ENCODE measurements around the gene DNER. TPM values are rescaled to one million over a fixed set of nuclear protein-coding genes. Genes with fewer than 3 reads are reported as not detected.
A peak's percentile ranks its signal among the peaks of the same experiment; 100 is the strongest.

Gene DNER
- total and polyA plus RNA-seq, 2 experiments from 2014 or later = 0.39 to 0.65 TPM

DNA sequence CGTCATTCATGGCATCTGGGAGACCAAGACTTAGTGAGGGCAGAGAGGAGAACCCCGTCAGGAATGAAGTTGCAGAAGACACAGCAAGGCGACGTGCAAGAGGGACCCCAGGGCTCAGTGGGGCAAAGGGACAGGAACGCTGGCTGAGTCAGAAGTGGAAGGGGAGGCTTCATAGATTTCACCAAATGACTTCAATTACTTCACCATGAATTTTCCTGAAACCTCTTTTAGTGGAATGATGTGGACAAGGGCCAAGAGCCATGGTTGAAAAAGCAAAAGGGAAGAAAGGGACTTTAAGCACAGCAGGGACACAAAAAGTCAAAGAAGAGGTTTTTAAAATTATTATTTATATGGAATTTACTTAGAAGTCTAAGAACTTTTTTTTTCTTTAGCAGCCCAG lies 301.7 kb downstream of the DNER start:
- no peak overlapping the region for H2AFZ ChIP-seq
- in situ Hi-C loops (cut with MboI) = no loop called here
- whole genome bisulfite sequencing, 2 experiments (ENCODE audit: low coverage in 1 of 2, low lambda C conversion rate in 2 of 2, missing lambda C conversion rate in 2 of 2) = 83 to 84% methylated on average over 5 of the region's 5 CpGs
- H4K20me1 ChIP-seq (ENCODE audit: insufficient read depth) = no peaks in the 10 kb centered on the region
- H3K27ac ChIP-seq = no peak overlapping the region
- peaks cover 18% of the 10 kb centered on the region for H3F3A ChIP-seq (ENCODE audit: insufficient read depth)
- H3K36me3 ChIP-seq (ENCODE audit: low read depth) = no peaks in the 10 kb centered on the region
- H3K4me1 ChIP-seq (ENCODE audit: insufficient read depth) = peaks cover 39% of the 10 kb centered on the region
- no peak for DNase-seq
- TF ChIP-seq EZH2phosphoT487 (IDR thresholded peaks at IDR 0.05; ENCODE audit: insufficient read depth, low read depth) = no peak
- no peaks in the 10 kb centered on the region for H3K79me2 ChIP-seq (ENCODE audit: insufficient read depth)
- no peak overlapping the region for H3K4me2 ChIP-seq (ENCODE audit: unreplicated experiment)
- H3K9me3 ChIP-seq (ENCODE audit: low read depth) = no peaks in the 10 kb centered on the region
- no peaks in the 10 kb centered on the region for H3K9me2 ChIP-seq (ENCODE audit: insufficient read depth)
- no peak overlapping the region for H3K4me3 ChIP-seq
- no peaks in the 10 kb centered on the region for H3K27me3 ChIP-seq (replicated peaks; ENCODE audit: insufficient read depth)
- no peak overlapping the region for H3K9ac ChIP-seq

- no peaks in the 10 kb centered on the region for H3K9me2 ChIP-seq (ENCODE audit: insufficient read depth)
- H3K79me2 ChIP-seq (ENCODE audit: insufficient read depth) = no peaks in the 10 kb centered on the region
- H3K4me3 ChIP-seq = no peak overlapping the region
- no peak overlapping the region for H3K27ac ChIP-seq
- no peak overlapping the region for H3K9ac ChIP-seq
- no peak for DNase-seq
- H3K4me2 ChIP-seq (ENCODE audit: unreplicated experiment) = no peak overlapping the region
- in situ Hi-C loops (cut with MboI) = no loop called here
- no peaks in the 10 kb centered on the region for H3K9me3 ChIP-seq (ENCODE audit: low read depth)
- 91 to 95% methylated on average over 5 of the region's 5 CpGs for WGBS, 2 experiments (ENCODE audit: low coverage in 1 of 2, low lambda C conversion rate in 2 of 2, missing lambda C conversion rate in 2 of 2)
- H2AFZ ChIP-seq = no peak overlapping the region
- H4K20me1 ChIP-seq (ENCODE audit: insufficient read depth) = no peaks in the 10 kb centered on the region
- H3K36me3 ChIP-seq (ENCODE audit: low read depth) = no peaks in the 10 kb centered on the region
- H3K4me1 ChIP-seq (ENCODE audit: insufficient read depth) = peaks cover 37% of the 10 kb centered on the region
- TF ChIP-seq EZH2 (IDR thresholded peaks at IDR 0.05; ENCODE audit: insufficient read depth, poor library complexity, severe bottlenecking) (no peak), EZH2phosphoT487 (IDR thresholded peaks at IDR 0.05; ENCODE audit: insufficient read depth, low read depth) (no peak)
- H3F3A ChIP-seq (ENCODE audit: insufficient read depth) = peaks cover 25% of the 10 kb centered on the region
- H3K27me3 ChIP-seq (replicated peaks; ENCODE audit: insufficient read depth) = no peaks in the 10 kb centered on the region
Observed at GRCh38 chr2:229410946-229411345, 303.4 kb downstream of the DNER start.

DNA sequence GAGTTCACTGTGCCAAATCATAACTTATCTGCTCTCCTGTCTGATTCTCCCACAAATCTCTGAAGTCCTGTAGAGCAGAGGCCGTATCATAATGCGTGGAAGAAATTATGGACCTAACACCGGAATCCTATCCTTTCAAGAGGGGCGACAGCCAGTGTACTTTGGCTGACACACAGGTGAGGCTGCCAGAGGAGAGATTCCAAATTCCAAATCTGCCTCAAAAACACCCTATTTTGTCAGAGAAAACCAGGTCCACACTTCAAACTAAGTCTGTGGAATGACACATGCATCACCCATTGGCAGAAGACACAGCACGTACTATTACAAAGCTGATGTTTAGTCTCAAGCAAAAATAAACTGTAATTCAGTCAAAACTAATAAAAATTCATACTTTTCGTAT lies 304.1 kb downstream of the DNER start:
- Histone ChIP-seq H3K27ac (no peak overlapping the region), H3K36me3 (ENCODE audit: low read depth) (no peaks in the 10 kb centered on the region), H3K27me3 (replicated peaks; ENCODE audit: insufficient read depth) (no peaks in the 10 kb centered on the region), H3K4me3 (no peak overlapping the region), H4K20me1 (ENCODE audit: insufficient read depth) (no peaks in the 10 kb centered on the region), H2AFZ (peak overlapping the region; percentile 36; the same call in 1 of the 2 replicates), H3K4me1 (ENCODE audit: insufficient read depth) (peaks cover 33% of the 10 kb centered on the region), H3K79me2 (ENCODE audit: insufficient read depth) (no peaks in the 10 kb centered on the region), H3K9ac (no peak overlapping the region), H3K9me3 (ENCODE audit: low read depth) (no peaks in the 10 kb centered on the region), H3K9me2 (ENCODE audit: insufficient read depth) (no peaks in the 10 kb centered on the region), H3F3A (ENCODE audit: insufficient read depth) (peaks cover 25% of the 10 kb centered on the region), H3K4me2 (ENCODE audit: unreplicated experiment) (no peak overlapping the region)
- peak; percentile 19 for DNase-seq
- in situ Hi-C loops (cut with MboI) = no loop called here
- TF ChIP-seq EZH2 (IDR thresholded peaks at IDR 0.05; ENCODE audit: insufficient read depth, poor library complexity, severe bottlenecking) = no peak
- 37 to 39% methylated on average over 6 of the region's 6 CpGs for WGBS, 2 experiments (ENCODE audit: low coverage in 1 of 2, low lambda C conversion rate in 2 of 2, missing lambda C conversion rate in 2 of 2)

- H3K9me2 ChIP-seq (ENCODE audit: insufficient read depth) = no peaks in the 10 kb centered on the region
- H3K27ac ChIP-seq = no peak overlapping the region
- no peak overlapping the region for H3K9ac ChIP-seq
- peak overlapping the region; percentile 36; the same call in 1 of the 2 replicates for H2AFZ ChIP-seq
- H3K4me1 ChIP-seq (ENCODE audit: insufficient read depth) = peaks cover 33% of the 10 kb centered on the region
- TF ChIP-seq EZH2phosphoT487 (IDR thresholded peaks at IDR 0.05; ENCODE audit: insufficient read depth, low read depth) (no peak), EZH2 (IDR thresholded peaks at IDR 0.05; ENCODE audit: insufficient read depth, poor library complexity, severe bottlenecking) (no peak)
- H3K36me3 ChIP-seq (ENCODE audit: low read depth) = no peaks in the 10 kb centered on the region
- H3K9me3 ChIP-seq (ENCODE audit: low read depth) = no peaks in the 10 kb centered on the region
- H3K27me3 ChIP-seq (replicated peaks; ENCODE audit: insufficient read depth) = no peaks in the 10 kb centered on the region
- DNase-seq = no peak
- H4K20me1 ChIP-seq (ENCODE audit: insufficient read depth) = no peaks in the 10 kb centered on the region
- WGBS, 2 experiments (ENCODE audit: low coverage in 1 of 2, low lambda C conversion rate in 2 of 2, missing lambda C conversion rate in 2 of 2) = 49 to 50% methylated on average over 4 of the region's 4 CpGs
- H3K4me3 ChIP-seq = no peak overlapping the region
- H3K79me2 ChIP-seq (ENCODE audit: insufficient read depth) = no peaks in the 10 kb centered on the region
- H3K4me2 ChIP-seq (ENCODE audit: unreplicated experiment) = no peak overlapping the region
- peaks cover 25% of the 10 kb centered on the region for H3F3A ChIP-seq (ENCODE audit: insufficient read depth)
- in situ Hi-C loops (cut with MboI) = no loop called here
Observed at GRCh38 chr2:229409751-229410181, 304.6 kb downstream of the DNER start.

DNA sequence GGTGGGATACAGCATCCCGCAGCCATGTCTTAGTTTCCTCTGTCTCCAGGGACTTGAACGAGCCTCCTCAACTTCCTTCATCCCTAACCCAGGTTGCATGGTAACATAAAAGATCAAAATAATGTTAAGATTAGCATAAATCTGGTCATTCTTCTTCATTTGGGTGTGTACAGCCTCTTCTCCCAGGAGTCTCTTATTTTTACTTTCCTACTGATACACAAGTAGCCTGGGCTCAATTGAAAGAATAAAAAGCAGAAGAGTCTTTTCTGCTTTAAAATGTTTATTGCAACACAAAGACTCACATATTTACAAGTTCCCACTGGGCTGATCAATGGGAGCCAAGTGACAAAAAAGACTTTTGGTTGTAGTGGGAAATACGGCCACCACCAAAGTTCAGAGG lies 305.4 kb downstream of the DNER start:
- Histone ChIP-seq H4K20me1 (ENCODE audit: insufficient read depth) (no peaks in the 10 kb centered on the region), H3K36me3 (ENCODE audit: low read depth) (no peaks in the 10 kb centered on the region), H3F3A (ENCODE audit: insufficient read depth) (peaks cover 25% of the 10 kb centered on the region), H3K27ac (peak overlapping the region; percentile 71), H3K9me2 (ENCODE audit: insufficient read depth) (no peaks in the 10 kb centered on the region), H3K4me1 (ENCODE audit: insufficient read depth) (peaks cover 33% of the 10 kb centered on the region), H3K27me3 (replicated peaks; ENCODE audit: insufficient read depth) (no peaks in the 10 kb centered on the region), H3K79me2 (ENCODE audit: insufficient read depth) (no peaks in the 10 kb centered on the region), H3K4me2 (ENCODE audit: unreplicated experiment) (peak overlapping the region; percentile 59), H3K4me3 (no peak overlapping the region), H3K9me3 (ENCODE audit: low read depth) (no peaks in the 10 kb centered on the region), H3K9ac (peak overlapping the region; percentile 35), H2AFZ (peak overlapping the region; percentile 36)
- no peak for DNase-seq
- TF ChIP-seq EZH2phosphoT487 (IDR thresholded peaks at IDR 0.05; ENCODE audit: insufficient read depth, low read depth) (no peak), EZH2 (IDR thresholded peaks at IDR 0.05; ENCODE audit: insufficient read depth, poor library complexity, severe bottlenecking) (no peak)
- in situ Hi-C loops (cut with MboI) = no loop called here
- 23 to 27% methylated on average over 3 of the region's 3 CpGs for WGBS, 2 experiments (ENCODE audit: low coverage in 1 of 2, low lambda C conversion rate in 2 of 2, missing lambda C conversion rate in 2 of 2)

All from GM23248 (cell line).